Kidney epithelial cell (primary cell): Measurements from ENCODE around the gene IRAK1BP1. TPM values are rescaled to one million over a fixed set of nuclear protein-coding genes. Genes with fewer than 3 reads are reported as not detected.

ENCODE experiments used
- DNase-seq: peaks from one replicate; pipeline ENCODE4 v3.0.0-alpha.2; 2010; ENCODE audit warnings: low read depth
- H3K27me3 ChIP-seq: 2 replicates; pipeline ENCODE4 v1.6.0; 2011; ENCODE audit warnings: low read length; ENCODE audit not compliant: control insufficient read depth, insufficient read depth
- H3K36me3 ChIP-seq: 2 replicates; pipeline ENCODE4 v1.5.1; 2011; ENCODE audit warnings: low read length; ENCODE audit not compliant: control insufficient read depth, insufficient read depth
- H3K4me3 ChIP-seq: 2 replicates; pipeline ENCODE4 v1.5.1; 2011; ENCODE audit warnings: low read depth, mild to moderate bottlenecking, control low read depth, low read length
- total RNA-seq: library from RNA; depleted of rRNA; stranded (reverse); fragments of >200 nt; gene quantifications from 2 replicates; pipeline ENCODE4 v1.2.3, GENCODE V29; 2015
- TF ChIP-seq, protein P1 (sequence below): IDR thresholded peaks from 2 replicates; pipeline ENCODE4 v1.5.1; 2011; ENCODE audit warnings: mild to moderate bottlenecking, moderate library complexity, low read length, control low read depth, inconsistent platforms; ENCODE audit not compliant: insufficient read depth, poor library complexity, severe bottlenecking

Gene IRAK1BP1
- total RNA-seq, 1 donor from 2014 or later, result 4.5 TPM

GRCh38 chr6:78952362-78952761 lies 85.0 kb downstream of the IRAK1BP1 start:
- no peak for DNase-seq
- TF ChIP-seq, protein P1, sequence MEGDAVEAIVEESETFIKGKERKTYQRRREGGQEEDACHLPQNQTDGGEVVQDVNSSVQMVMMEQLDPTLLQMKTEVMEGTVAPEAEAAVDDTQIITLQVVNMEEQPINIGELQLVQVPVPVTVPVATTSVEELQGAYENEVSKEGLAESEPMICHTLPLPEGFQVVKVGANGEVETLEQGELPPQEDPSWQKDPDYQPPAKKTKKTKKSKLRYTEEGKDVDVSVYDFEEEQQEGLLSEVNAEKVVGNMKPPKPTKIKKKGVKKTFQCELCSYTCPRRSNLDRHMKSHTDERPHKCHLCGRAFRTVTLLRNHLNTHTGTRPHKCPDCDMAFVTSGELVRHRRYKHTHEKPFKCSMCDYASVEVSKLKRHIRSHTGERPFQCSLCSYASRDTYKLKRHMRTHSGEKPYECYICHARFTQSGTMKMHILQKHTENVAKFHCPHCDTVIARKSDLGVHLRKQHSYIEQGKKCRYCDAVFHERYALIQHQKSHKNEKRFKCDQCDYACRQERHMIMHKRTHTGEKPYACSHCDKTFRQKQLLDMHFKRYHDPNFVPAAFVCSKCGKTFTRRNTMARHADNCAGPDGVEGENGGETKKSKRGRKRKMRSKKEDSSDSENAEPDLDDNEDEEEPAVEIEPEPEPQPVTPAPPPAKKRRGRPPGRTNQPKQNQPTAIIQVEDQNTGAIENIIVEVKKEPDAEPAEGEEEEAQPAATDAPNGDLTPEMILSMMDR, result no peak
- no peaks in the 10 kb centered on the region for H3K27me3 ChIP-seq
- no peak overlapping the region for H3K4me3 ChIP-seq
- no peaks in the 10 kb centered on the region for H3K36me3 ChIP-seq

Other genes with a start within 250 kb of the IRAK1BP1 start
- gene PHIP, start 210.7 kb downstream of the IRAK1BP1 start, total RNA-seq, result 14.6 and 15.5 TPM in 2 replicates